Inflammatory macrophage treated with lipopolysaccharide for 4 hours (primary cell): ENCODE data around the gene MPIG6B.
A peak's percentile ranks its signal among the peaks of the same experiment; 100 is the strongest.
"Not testable (repeated sequence)": the region's sequence is repeated elsewhere in the genome, so short reads cannot be mapped to it uniquely, and the experiment has no call there.

Experiments used
- DNase-seq: peaks from one replicate; pipeline ENCODE4 v3.0.0-alpha.2; 2020

The MPIG6B gene

DNA sequence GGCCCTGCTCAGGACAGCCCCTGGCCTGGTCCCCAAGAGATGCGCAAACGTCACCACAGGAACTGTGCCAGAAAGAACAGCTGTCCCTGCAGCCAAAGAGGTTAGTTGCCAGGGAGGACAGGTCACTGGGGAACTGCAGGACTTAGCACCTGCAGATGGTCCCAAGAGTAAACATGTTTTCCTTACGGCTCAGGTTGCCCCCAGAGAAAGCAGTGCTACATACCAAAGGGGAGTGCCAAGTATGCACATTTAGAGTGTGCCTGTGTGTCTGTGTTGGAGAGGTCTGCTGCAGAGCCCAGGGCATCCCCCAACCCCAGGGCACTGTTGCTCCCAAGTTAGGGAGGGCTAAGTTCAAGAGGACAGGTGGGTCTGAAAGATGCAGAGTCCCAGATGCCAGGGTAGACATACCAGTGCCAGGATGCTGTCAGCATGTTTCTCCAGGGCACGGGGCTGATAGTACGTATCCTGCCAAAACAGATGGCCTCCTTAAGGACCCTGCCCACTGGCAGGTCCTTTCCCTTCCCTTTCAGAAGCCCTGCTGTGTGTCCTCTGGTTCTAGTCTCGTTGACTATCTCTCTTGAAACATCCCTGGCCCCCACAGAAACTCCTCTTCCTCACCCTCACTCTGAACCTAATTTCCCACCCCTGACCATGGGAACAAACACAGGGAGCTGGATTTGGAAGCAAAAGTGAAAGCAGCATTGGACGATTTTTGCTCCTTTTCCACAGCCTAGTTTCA lies 21.3 kb upstream of the MPIG6B start:
- DNase-seq = peak; percentile 52

DNA sequence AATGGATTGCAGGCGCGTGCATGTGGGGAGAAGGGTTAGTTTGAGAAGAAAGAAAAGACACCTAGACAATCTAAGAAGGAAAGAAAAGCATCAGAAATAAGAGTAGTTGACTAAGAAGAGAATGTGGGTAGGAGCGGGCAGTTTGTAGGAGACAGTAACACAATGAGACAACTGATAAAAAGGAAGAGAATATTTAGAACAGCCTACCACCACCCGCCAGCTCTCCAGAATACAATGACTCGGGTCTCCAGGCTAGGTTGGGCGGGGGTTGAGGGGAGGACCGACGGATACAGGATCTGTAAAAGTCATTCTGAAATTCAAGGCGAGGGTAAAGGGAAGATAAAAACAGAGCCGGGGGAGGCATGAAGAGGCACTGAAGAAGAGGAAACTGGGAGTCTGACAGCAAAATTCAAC lies 20.8 kb upstream of the MPIG6B start:
- DNase-seq = no peak

DNA sequence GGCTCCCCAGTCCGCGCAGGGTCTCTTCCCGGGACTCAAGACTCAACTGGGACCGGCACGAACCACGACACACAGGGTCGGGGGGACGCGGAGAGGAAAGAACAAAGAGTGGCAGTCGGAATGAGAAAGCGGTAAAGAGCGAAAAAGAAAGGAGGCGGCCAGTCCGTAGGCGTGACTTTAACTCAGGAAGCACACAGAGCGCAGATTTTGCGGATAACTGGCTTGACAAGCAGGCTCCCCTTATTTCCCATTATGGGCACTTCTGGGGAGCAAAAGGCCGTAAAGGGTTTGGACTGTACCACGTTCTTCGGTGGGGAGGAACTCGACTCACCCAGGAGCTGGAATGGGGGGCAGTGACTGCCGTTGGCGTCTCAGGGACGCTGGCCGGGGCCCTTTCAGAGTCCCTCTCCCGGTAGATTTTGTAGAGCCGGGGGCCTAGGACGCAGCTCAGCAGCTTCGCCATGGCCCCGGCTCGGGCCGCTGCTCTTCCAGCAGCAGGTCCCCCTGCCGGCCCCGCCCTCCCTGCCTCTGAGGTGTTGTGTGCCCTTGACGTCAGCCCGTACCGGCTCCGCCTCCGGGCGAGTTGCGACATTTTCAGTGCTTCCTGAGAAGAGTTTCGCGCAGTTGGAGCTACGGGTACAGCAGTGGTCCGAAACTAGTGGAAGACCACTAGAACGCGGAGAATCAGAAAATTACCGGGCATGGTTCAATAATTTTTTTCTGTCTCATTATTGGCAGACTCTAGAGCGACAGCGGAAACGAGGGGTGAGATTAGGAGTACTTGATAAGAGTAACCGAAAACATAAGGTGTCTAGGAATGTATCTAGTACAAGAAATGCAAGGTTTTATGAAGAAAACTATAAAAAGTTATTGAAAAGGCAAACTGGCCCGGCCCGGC lies 20.1 kb upstream of the MPIG6B start, which contains the start of gene ABHD16A:
TSS of gene ABHD16A (minus strand) at position 506 of the 898 bp plus-strand sequence. CDS start at position 463, 43 bp downstream.
- peak; percentile 99 for DNase-seq

GRCh38 chr6:31705931-31706330 lies 17.2 kb upstream of the MPIG6B start:
- no peak for DNase-seq

DNA sequence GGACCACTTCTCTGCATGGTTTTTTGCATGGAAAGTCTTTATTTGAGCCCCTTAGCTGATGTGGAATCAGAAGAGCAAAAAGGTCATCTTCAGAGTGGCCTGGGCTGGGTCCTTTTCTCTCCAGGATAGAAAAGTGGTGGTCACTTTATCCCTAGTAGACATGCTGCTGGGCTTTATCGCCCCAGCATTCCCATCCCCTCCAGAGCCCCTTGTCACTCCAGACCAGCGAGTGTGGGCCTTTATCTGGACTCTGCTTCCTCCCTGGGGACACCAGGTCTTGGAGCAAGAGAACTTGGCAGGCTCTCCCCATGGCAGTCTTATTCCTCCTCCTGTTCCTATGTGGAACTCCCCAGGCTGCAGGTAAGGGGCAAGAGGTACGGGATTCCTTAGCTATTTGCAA lies 16.6 kb upstream of the MPIG6B start, which contains the start of gene LY6G6F:
TSS of gene LY6G6F (plus strand) at position 268 of the 400 bp plus-strand sequence. CDS start at position 309, 41 bp downstream.
- DNase-seq = no peak

DNA sequence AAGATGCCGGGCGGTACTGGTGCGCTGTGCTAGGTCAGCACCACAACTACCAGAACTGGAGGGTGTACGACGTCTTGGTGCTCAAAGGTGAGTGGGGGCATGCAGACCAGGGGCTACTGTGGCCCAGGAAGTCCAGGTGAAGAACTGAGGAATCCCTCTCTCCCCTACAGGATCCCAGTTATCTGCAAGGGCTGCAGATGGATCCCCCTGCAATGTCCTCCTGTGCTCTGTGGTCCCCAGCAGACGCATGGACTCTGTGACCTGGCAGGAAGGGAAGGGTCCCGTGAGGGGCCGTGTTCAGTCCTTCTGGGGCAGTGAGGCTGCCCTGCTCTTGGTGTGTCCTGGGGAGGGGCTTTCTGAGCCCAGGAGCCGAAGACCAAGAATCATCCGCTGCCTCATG lies 15.5 kb upstream of the MPIG6B start:
- DNase-seq = no peak

DNA sequence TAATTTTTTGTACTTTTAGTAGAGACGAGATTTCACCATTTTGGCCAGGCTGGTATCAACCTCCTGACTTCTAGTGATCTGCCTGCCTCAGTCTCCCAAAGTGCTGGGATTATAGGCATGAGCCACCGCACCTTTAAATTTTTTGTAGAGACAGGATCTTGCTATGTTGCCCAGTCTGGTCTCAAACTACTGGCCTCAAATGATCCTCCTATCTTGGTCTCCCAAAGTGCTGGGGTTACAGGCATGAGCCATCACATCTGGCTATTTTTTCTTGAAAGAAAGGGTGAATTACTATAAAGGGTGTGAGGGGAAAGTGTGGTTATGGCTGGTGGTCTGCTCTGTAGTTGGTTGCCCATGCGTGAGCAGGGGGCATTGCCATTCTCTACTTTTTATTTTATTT lies 14.9 kb upstream of the MPIG6B start:
- no peak for DNase-seq

- DNase-seq = not testable (repeated sequence)
Observed at GRCh38 chr6:31709157-31709556, 14.0 kb upstream of the MPIG6B start.

GRCh38 chr6:31710523-31711219 lies 12.5 kb upstream of the MPIG6B start:
- no peak for DNase-seq

GRCh38 chr6:31711233-31711632 lies 11.9 kb upstream of the MPIG6B start:
- DNase-seq = peak; percentile 40

- no peak for DNase-seq
Observed at GRCh38 chr6:31712296-31712695, 10.9 kb upstream of the MPIG6B start.

GRCh38 chr6:31713465-31713864 lies 9.7 kb upstream of the MPIG6B start:
- no peak for DNase-seq

- no peak for DNase-seq
Observed at GRCh38 chr6:31713991-31714684, 9.0 kb upstream of the MPIG6B start.

GRCh38 chr6:31715022-31715958 lies 7.9 kb upstream of the MPIG6B start, which contains the start of gene LY6G6D:
LY6G6D (plus strand) TSS chr6:31715348; CDS start chr6:31715356, 8 bp downstream.
- DNase-seq = no peak

GRCh38 chr6:31717499-31718222 lies 5.5 kb upstream of the MPIG6B start:
- DNase-seq = no peak

GRCh38 chr6:31718265-31718664 lies 4.9 kb upstream of the MPIG6B start:
- no peak for DNase-seq

DNA sequence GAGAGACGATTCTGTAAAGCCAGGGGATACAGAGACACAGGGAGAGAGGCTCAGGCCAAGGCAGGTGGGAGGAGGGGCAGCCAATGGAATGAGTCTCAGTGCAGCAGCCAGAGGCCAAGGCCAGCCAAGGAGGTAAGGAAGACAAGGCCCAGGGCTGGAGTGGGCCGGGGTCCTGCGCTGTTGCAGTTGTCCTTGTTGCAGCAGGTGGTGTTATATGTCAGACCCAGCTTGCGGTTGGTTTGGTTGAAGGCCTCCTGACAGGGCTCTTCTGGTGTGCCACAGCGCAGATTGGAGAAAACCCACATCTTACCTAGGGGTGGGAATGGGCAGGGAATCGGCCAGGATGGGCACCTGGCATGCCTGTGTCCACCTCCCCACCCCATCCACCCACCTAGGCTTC lies 4.2 kb upstream of the MPIG6B start:
- DNase-seq = no peak

DNA sequence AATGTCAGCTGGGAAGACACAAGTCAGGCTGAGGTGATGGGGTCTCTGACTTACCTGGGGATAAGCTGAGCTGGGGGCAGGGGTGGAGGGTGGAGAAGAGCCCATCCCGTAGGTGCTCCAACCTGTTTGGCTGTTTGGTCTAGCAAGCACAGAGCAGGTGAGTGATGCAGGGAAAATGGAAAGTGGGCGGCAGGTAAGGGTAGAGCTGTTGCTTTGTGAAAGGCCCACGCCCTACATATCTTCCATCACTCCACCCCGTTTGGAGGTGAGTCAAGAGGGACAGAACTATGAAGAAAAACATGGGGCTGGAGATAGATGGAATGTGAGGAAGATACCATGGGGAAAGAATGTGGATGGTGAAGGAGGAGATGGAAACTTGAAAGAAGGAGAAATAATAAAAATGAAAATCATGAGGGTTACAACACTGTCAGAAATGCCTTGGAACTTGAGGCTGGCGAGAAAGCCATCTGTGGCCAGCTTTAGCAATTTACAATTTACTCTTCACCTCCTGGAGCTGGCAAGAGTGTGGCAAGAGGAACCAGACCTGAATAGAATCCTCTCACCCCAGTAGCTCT lies 2.9 kb upstream of the MPIG6B start:
- no peak for DNase-seq

GRCh38 chr6:31721351-31722020 lies 1.7 kb upstream of the MPIG6B start, which contains the start of gene LY6G6C:
LY6G6C (minus strand) TSS chr6:31721746; CDS start chr6:31721679, 67 bp downstream.
- no peak for DNase-seq
